ENCODE results near the gene RAB26. TPM values are rescaled to one million over a fixed set of nuclear protein-coding genes. Genes with fewer than 3 reads are reported as not detected.

The RAB26 gene
- total RNA-seq, 1 donor from 2014 or later = 0.98 TPM

- TF ChIP-seq CTCF (conservative IDR thresholded peaks at IDR 0.05) = no peak
- Mint-ChIP-seq H3K27ac (ENCODE audit: unreplicated experiment) (peak overlapping the region; percentile 87), H3K4me3 (peak overlapping the region; percentile 92), H3K27me3 (ENCODE audit: low read depth) (peaks cover 3% of the 10 kb centered on the region), H3K36me3 (ENCODE audit: low read depth) (peaks cover 11% of the 10 kb centered on the region), H3K4me1 (peaks cover 51% of the 10 kb centered on the region), H3K9me3 (no peaks in the 10 kb centered on the region)
- no peak for DNase-seq (ENCODE audit: low read depth, low spot score)
Measured at GRCh38 chr16:2155977-2156848, 7.8 kb downstream of the RAB26 start.

- peak overlapping the region; percentile 92 for H3K27ac Mint-ChIP-seq (ENCODE audit: unreplicated experiment)
Measured at GRCh38 chr16:2156849-2157224, 8.4 kb downstream of the RAB26 start.

GRCh38 chr16:2157480-2158261, 9.2 kb downstream of the RAB26 start:
- no peak overlapping the region for H3K27ac Mint-ChIP-seq (ENCODE audit: unreplicated experiment)
- H3K27me3 Mint-ChIP-seq (ENCODE audit: low read depth) = peaks cover 3% of the 10 kb centered on the region
- H3K4me3 Mint-ChIP-seq = peak overlapping the region; percentile 92
- H3K9me3 Mint-ChIP-seq = no peaks in the 10 kb centered on the region
- H3K36me3 Mint-ChIP-seq (ENCODE audit: low read depth) = peaks cover 9% of the 10 kb centered on the region
- TF ChIP-seq CTCF (conservative IDR thresholded peaks at IDR 0.05) = no peak
- no peak for DNase-seq (ENCODE audit: low read depth, low spot score)
- H3K4me1 Mint-ChIP-seq = peaks cover 44% of the 10 kb centered on the region

More at GRCh38 chr16:2156849-2157224, 8.4 kb downstream of the RAB26 start:
- H3K36me3 Mint-ChIP-seq (ENCODE audit: low read depth) = peaks cover 9% of the 10 kb centered on the region
- no peak for TF ChIP-seq CTCF (conservative IDR thresholded peaks at IDR 0.05)
- no peaks in the 10 kb centered on the region for H3K9me3 Mint-ChIP-seq
- peaks cover 45% of the 10 kb centered on the region for H3K4me1 Mint-ChIP-seq
- peak overlapping the region; percentile 92 for H3K4me3 Mint-ChIP-seq
- DNase-seq (ENCODE audit: low read depth, low spot score) = no peak
- peaks cover 3% of the 10 kb centered on the region for H3K27me3 Mint-ChIP-seq (ENCODE audit: low read depth)

DNA sequence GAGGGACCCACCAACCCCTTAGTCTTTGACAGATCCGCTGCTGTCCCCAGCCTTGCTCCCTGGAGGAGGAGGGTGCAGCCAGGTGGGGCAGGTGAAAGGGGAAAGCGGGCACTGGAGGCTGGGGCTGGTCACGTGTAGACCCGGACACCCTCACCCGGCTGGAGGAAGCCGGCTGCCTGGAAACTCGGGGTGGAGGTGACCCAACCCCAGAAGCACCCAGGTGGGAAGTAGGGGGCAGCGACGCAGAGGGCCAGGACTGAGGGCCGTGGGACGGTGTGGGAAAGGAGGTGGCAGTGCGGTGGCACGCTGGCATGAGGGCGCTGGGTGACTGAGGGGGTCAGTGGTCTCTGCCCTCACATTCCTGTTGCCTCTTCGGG, 9.8 kb downstream of the RAB26 start:
- Mint-ChIP-seq H3K27me3 (ENCODE audit: low read depth) (peaks cover 3% of the 10 kb centered on the region), H3K4me1 (peaks cover 42% of the 10 kb centered on the region), H3K27ac (ENCODE audit: unreplicated experiment) (no peak overlapping the region), H3K36me3 (ENCODE audit: low read depth) (peaks cover 8% of the 10 kb centered on the region), H3K4me3 (peak overlapping the region; percentile 83), H3K9me3 (no peaks in the 10 kb centered on the region)
- no peak for DNase-seq (ENCODE audit: low read depth, low spot score)
- TF ChIP-seq CTCF (conservative IDR thresholded peaks at IDR 0.05) = no peak

GRCh38 chr16:2159175-2159838, 10.9 kb downstream of the RAB26 start:
- Mint-ChIP-seq H3K36me3 (ENCODE audit: low read depth) (peaks cover 6% of the 10 kb centered on the region), H3K27ac (ENCODE audit: unreplicated experiment) (peak overlapping the region; percentile 57), H3K27me3 (ENCODE audit: low read depth) (peaks cover 3% of the 10 kb centered on the region), H3K4me1 (peaks cover 31% of the 10 kb centered on the region), H3K9me3 (no peaks in the 10 kb centered on the region), H3K4me3 (peak overlapping the region; percentile 83)
- no peak for TF ChIP-seq CTCF (conservative IDR thresholded peaks at IDR 0.05)
- no peak for DNase-seq (ENCODE audit: low read depth, low spot score)
